ENCODE results near the gene CALY.
"Not testable (repeated sequence)": the region's sequence is repeated elsewhere in the genome, so short reads cannot be mapped to it uniquely, and the experiment has no call there.

Gene CALY

GRCh38 chr10:133328358-133329343 is 8.0 kb downstream of the CALY start:
- DNase-seq: no peak

GRCh38 chr10:133327651-133328357 is 8.9 kb downstream of the CALY start:
- DNase-seq: no peak

- DNase-seq: no peak
Measured at GRCh38 chr10:133326745-133327650, 9.7 kb downstream of the CALY start.

- no peak for DNase-seq
Measured at GRCh38 chr10:133326223-133326551, 10.5 kb downstream of the CALY start.

- no peak for DNase-seq
Measured at GRCh38 chr10:133325440-133326222, 11.1 kb downstream of the CALY start.

- DNase-seq: no peak
Measured at GRCh38 chr10:133324857-133325260, 11.8 kb downstream of the CALY start.

- DNase-seq: peak; percentile 46
Measured at GRCh38 chr10:133324198-133324792, 12.4 kb downstream of the CALY start.

GRCh38 chr10:133322064-133322709 is 14.5 kb downstream of the CALY start:
- DNase-seq: not testable (repeated sequence)

- DNase-seq: not testable (repeated sequence)
Measured at GRCh38 chr10:133320852-133321422, 15.8 kb downstream of the CALY start.

GRCh38 chr10:133318494-133319127 is 18.1 kb downstream of the CALY start:
- DNase-seq: peak; percentile 65

- DNase-seq: no peak
Measured at GRCh38 chr10:133316732-133317131, 20.0 kb downstream of the CALY start.

GRCh38 chr10:133316266-133316665 is 20.4 kb downstream of the CALY start:
- DNase-seq: no peak

- no peak for DNase-seq
Measured at GRCh38 chr10:133315847-133316246, 20.8 kb downstream of the CALY start.

GRCh38 chr10:133314911-133315310 is 21.8 kb downstream of the CALY start:
- DNase-seq: no peak

- DNase-seq: no peak
Measured at GRCh38 chr10:133313192-133313591, 23.5 kb downstream of the CALY start.

GRCh38 chr10:133312769-133313145 is 23.9 kb downstream of the CALY start:
- DNase-seq: no peak

GRCh38 chr10:133312016-133312768 is 24.5 kb downstream of the CALY start:
- DNase-seq: no peak

- DNase-seq: no peak
Measured at GRCh38 chr10:133311570-133311969, 25.1 kb downstream of the CALY start.

- DNase-seq: no peak
Measured at GRCh38 chr10:133310789-133311188, 25.9 kb downstream of the CALY start.

GRCh38 chr10:133310399-133310755 is 26.3 kb downstream of the CALY start:
- DNase-seq: no peak

Data from activated gamma-delta T cell treated with Interleukin-2 at 50 U/mL for 16 hours (primary cell).